Measurements from ENCODE around the gene PSAPL1.

- TF ChIP-seq CTCF (IDR thresholded peaks at IDR 0.05): no peak
- no peak for TF ChIP-seq POLR2AphosphoS5 (IDR thresholded peaks at IDR 0.05)
- TF ChIP-seq POLR2A (IDR thresholded peaks at IDR 0.05; ENCODE audit: low read depth): no peak
Observed at GRCh38 chr4:7466904-7467303, 32.2 kb upstream of the PSAPL1 start.
